Adrenal gland (tissue), 5 donors: ENCODE measurements around the gene CENPT.
A peak's percentile ranks its signal among the peaks of the same experiment; 100 is the strongest.

Experiments
- CTCF ChIP-seq, 6 experiments: fragments of 450-650 bp in 4 of 6; fragments of 200-600 bp in 2 of 6; sonication (generic) in 1 of 6; IDR thresholded peaks; 1 replicate in 5 of 6; 2 replicates in 1 of 6; pipeline versions ENCODE4 v1.5.1 to v1.8.0; 2016 to 2021; ENCODE audit warnings: antibody characterized with exemption in 6 of 6, mild to moderate bottlenecking in 2 of 6, moderate library complexity in 1 of 6
- POLR2A ChIP-seq, 2 donors: fragments of 450-650 bp; IDR thresholded peaks; one replicate each; pipeline ENCODE4 v1.6.1; 2017; ENCODE audit warnings: antibody characterized with exemption in 2 of 2, mild to moderate bottlenecking in 2 of 2, moderate library complexity in 1 of 2
- donor health status: DM: no; HTN: no; CAD: no.

GRCh38 chr16:67872631-67873434 is 25.3 kb upstream of the CENPT start, which contains the start of gene EDC4:
- TF ChIP-seq CTCF (IDR thresholded peaks at IDR 0.05) = no peak
- peak; percentile 47 to 52 for TF ChIP-seq POLR2A (IDR thresholded peaks at IDR 0.05)
